ENCODE measurements around the gene SHOC2.
A peak's percentile ranks its signal among the peaks of the same experiment; 100 is the strongest.
"Not testable (repeated sequence)": the region's sequence is repeated elsewhere in the genome, so short reads cannot be mapped to it uniquely, and the experiment has no call there.

Gene SHOC2

GRCh38 chr10:110901954-110902819 is 17.2 kb upstream of the SHOC2 start:
- peak; percentile 76 to 78 for ATAC-seq

GRCh38 chr10:110903280-110904278 is 15.8 kb upstream of the SHOC2 start:
- peak; percentile 51 to 72 for ATAC-seq

GRCh38 chr10:110910138-110910537 is 9.3 kb upstream of the SHOC2 start:
- no peak for ATAC-seq

GRCh38 chr10:110912374-110912773 is 7.0 kb upstream of the SHOC2 start:
- no peak for ATAC-seq

GRCh38 chr10:110914431-110914830 is 5.0 kb upstream of the SHOC2 start:
- no peak for ATAC-seq

- ATAC-seq = no peak
Measured at GRCh38 chr10:110915035-110915434, 4.4 kb upstream of the SHOC2 start.

GRCh38 chr10:110915600-110915999 is 3.8 kb upstream of the SHOC2 start:
- not testable (repeated sequence) for ATAC-seq

GRCh38 chr10:110916554-110917346 is 2.7 kb upstream of the SHOC2 start:
- no peak for ATAC-seq

GRCh38 chr10:110918269-110918642 is 1.1 kb upstream of the SHOC2 start:
- ATAC-seq = no peak

GRCh38 chr10:110918643-110919348 is 608 bp upstream of the SHOC2 start, which contains the start of gene BBIP1:
TSS of gene BBIP1 (minus strand) at chr10:110919180. CDS start at chr10:110918157, 1,023 bp downstream.
- peak; percentile 96 to 97 for ATAC-seq

GRCh38 chr10:110919971-110920881 is 822 bp downstream of the SHOC2 start:
- ATAC-seq = no peak

- ATAC-seq = no peak
Measured at GRCh38 chr10:110923856-110924493, 4.6 kb downstream of the SHOC2 start.

GRCh38 chr10:110927461-110927860 is 8.1 kb downstream of the SHOC2 start:
- no peak for ATAC-seq

- ATAC-seq = no peak
Measured at GRCh38 chr10:110931769-110932381, 12.5 kb downstream of the SHOC2 start.

GRCh38 chr10:110932505-110933180 is 13.2 kb downstream of the SHOC2 start:
- ATAC-seq = no peak

GRCh38 chr10:110936757-110937156 is 17.4 kb downstream of the SHOC2 start:
- ATAC-seq = no peak

- ATAC-seq = no peak
Measured at GRCh38 chr10:110939419-110939818, 20.0 kb downstream of the SHOC2 start.

GRCh38 chr10:110944792-110945396 is 25.5 kb downstream of the SHOC2 start:
- no peak for ATAC-seq

GRCh38 chr10:110946496-110946895 is 27.1 kb downstream of the SHOC2 start:
- no peak for ATAC-seq

Data from activated CD4-positive, CD25-positive, alpha-beta regulatory T cell treated with anti-CD3 and anti-CD28 coated beads, Interleukin-2, amount 50 U/mL, for 24 hours (primary cell).